ENCODE results near the gene GRN.

Gene GRN

DNA sequence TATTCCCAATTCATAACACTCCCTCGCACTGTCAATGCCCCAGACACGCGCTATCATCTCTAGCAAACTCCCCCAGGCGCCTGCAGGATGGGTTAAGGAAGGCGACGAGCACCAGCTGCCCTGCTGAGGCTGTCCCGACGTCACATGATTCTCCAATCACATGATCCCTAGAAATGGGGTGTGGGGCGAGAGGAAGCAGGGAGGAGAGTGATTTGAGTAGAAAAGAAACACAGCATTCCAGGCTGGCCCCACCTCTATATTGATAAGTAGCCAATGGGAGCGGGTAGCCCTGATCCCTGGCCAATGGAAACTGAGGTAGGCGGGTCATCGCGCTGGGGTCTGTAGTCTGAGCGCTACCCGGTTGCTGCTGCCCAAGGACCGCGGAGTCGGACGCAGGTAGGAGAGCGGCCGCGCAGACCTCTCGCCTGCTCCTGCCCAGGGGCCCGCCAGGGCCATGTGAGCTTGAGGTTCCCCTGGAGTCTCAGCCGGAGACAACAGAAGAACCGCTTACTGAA, at the start of gene GRN:
Gene GRN, plus strand, starts transcription at position 364 of the 515 bp plus-strand sequence. CDS start 3,863 bp downstream, outside the sequence.
- DNase-seq = peak; percentile 98

DNA sequence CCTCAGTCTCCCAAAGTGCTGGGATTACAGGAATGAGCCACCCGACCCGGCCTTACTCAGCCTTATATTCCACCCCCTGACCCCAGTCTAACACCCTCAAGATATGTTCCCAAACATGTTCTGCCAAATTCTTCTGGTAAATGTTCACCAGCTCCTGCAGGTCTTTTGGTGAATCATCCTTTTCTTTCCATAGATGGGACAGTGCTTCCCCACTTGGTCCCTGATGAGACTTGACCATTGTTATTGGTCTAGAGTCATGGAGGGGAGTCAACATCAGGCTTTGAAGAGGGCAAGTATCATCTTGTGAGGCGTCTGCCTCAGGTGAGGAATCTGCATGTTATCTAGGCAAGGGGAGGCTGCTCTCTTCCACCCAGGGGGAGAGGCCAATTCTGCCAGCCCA, 47.1 kb upstream of the GRN start:
- DNase-seq = no peak

DNA sequence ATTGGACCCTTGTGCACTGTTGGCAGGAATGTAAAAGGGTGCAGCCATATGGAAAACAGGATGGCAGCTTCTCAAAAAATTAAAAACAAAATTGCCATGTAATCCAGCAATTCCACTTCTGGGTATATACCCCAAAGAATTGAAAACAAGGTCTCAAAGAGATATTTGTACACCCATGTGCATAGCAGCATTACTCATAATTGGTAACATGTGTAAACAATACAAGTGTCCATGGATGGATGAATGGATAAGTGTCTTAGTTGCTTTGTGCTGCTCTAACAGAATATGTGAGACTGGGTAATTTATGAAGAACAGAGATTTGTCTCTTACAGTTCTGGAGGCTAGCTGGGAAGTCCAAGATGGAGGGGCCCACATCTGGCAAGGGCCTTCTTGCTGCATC, 40.5 kb upstream of the GRN start:
- no peak for DNase-seq

DNA sequence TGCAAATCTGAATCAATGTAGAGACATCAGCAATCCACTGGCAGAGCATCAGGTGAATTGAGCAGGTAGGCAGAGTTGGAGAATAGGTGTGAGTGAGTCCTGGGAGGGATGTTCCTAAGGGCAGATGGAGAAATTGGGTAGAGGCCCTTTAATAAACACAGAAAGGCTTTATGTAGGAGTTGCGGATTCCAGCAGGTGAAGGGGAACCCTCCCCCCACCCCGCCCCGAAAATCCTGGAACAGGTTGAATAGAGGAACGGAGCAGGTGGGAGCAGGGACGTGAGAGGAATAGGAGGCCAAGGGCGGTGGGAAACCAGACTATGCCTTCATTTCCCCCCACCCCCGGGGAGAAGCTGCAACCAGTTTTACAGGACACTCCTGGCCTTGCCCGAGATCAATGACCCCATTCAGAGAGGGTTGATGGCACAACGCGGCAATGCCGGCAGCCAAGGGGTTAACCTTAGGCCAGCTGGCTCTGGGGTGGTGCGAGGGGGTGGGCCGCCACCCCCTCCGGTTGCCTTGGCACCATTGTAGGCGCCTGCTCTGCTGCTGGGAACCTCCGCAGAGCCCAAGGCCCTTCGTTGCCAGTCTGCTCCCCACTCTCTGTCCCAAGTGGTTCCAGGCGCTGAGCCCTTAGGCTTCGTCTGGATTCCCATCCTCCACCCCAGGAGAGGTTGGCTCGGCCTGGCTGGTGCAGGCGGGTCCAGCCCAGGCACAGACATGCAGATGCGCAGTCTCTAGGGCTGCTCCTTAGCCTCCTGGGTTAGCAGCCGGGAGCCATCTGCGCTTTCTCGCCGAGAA, 37.5 kb upstream of the GRN start:
- no peak for DNase-seq

DNA sequence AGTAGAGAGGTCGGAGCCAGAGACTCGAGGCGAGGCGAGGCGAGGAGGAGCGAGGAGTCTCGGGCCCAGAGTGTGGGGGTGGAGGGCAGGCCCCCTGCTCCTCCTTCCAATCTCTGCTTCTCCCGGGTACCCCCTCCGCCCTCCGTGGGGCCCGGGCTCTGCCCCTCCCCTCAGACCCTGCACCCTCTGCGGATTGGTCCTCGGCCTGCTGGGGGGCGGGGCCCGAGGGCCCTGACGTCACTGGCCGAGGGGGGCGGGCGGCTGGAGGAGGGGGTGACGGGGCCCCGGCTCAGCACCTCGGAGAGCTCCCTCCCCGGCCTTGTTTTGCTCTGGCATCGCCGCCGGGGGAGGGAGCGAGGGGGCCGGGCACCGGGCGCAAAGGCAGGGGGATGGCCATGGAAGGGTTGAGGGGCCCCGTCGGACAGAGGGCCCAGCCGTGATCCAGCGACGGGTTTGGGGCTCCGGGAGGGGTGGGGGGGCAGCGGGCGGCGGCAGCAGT, 36.7 kb upstream of the GRN start, which contains the start of gene RUNDC3A:
Gene RUNDC3A, plus strand, starts transcription at position 282 of the 499 bp plus-strand sequence. CDS start 232 bp downstream, outside the sequence.
- peak; percentile 94 for DNase-seq

DNA sequence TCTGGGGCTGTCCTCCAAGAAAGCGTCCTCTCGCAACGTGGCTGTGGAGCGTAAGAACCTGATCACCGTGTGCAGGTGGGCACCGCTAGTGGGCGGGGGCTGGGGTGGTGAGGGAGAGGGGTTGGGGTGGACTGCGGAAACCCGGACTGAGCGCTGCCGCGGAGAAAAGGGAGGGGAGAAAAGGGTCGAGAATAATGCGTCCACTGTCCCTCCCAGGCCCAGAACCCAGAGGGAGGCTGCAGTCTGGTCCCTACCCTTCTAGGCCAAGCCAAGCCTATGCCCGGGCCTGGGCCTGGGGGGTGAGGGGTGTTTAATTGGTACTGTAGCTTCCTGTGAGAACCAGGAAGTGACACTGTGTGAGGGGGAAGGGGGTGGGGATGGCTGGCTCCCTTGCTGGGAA, 36.2 kb upstream of the GRN start:
- no peak for DNase-seq

DNA sequence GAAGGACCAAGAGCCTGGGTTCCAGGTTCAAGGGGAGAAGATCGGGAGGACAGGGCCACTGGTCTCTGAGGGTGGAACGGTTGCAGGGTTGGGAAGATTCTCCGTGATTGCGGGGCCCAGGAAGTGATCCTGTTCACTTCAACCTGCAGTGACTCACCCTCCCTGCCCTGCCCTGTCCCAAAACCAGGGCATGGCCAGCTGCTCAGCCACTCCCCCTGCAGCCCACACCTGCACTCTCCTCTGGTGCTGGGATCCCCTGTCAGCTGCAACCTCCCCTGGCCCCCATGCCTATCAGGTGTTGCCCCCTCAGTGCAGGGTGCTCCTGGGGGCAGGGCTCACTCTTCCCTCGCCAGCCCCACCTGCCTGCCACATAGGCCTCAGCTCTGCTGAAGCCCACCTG, 35.6 kb upstream of the GRN start:
- no peak for DNase-seq

DNA sequence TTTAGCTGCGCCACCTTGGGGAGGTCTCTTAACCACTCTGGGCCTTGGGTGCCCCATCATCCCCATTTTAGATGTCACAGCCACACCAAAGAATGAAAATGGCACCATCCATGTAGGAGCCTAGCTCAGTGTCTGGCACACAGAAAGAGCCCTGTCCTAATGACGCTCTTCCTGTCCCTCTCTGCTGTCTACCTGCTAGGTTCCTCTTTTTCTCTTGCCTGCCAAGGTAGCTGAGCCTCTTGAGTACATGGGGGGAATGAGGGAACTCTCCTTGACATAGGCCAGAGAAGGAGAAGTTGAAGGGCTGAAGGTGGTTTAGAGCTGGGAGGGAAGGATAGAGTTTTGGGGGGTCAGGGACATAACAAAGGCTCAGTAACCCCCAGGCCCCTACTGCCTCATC, 34.9 kb upstream of the GRN start:
- DNase-seq = no peak

DNA sequence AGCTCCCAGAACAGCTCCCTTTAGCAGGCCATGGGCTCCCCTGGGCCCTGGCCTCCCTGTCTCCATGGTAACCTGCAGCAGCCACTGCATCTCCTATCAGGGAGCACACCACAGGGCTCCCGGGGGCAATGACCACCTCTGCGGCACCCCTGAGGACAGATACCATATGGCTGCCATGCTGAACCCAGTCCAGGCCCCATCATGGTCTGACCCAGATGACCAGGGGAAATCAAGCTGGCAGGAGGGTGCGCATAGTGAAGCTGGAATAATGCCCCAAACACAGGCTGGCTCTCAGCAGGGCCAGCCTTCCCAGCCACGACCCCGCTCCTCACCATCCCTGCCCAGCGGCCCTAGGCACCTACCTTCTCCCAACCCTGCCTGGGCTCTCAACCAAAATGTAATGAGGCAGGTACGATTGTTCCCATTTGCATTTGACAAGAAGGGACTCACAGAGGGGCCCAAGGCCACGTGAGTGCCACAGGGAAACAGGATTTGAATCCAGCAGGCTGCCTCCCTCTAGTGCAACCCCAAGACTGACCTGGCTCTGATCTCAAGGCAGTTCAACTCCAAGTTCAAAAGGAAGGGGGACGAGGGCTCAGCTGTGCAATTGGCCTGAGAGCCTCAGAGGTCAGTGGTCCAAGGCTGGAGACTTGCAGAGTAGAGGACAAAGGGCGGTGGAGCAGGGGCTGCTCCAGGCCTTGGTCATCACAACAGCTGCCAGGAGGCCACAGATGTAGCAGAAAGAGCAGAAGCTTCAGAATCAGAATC, 34.3 kb upstream of the GRN start:
- DNase-seq = no peak

DNA sequence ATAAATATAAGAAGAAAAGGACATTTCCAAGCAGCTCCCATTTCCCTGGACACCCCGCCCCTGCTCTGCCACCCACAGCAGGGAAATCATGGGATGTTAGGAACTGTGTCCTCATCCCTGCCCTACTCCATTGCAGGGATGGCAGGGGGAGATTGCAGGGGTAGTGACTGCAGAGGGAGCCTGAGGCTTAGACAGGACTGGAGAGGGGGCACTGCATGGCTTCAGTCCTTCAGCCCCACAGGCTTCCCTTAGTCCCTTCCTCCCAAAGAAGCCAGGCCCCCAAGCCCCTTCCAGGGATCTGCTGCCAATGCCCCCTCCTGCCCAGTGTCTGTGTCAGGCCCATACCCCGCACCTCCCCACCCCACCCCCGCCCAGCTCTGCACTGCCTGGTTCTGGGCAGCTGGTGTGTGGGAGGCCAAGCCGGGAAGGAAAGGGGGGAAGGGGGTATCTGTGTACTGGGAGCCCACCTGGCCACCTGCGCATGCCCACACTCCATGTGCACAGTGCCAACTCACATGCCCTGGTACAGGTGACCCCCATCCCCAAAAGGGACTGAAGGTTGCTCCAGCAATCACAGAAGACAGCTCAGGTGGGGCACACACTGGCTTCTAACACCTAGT, 33.4 kb upstream of the GRN start:
- DNase-seq = no peak

DNA sequence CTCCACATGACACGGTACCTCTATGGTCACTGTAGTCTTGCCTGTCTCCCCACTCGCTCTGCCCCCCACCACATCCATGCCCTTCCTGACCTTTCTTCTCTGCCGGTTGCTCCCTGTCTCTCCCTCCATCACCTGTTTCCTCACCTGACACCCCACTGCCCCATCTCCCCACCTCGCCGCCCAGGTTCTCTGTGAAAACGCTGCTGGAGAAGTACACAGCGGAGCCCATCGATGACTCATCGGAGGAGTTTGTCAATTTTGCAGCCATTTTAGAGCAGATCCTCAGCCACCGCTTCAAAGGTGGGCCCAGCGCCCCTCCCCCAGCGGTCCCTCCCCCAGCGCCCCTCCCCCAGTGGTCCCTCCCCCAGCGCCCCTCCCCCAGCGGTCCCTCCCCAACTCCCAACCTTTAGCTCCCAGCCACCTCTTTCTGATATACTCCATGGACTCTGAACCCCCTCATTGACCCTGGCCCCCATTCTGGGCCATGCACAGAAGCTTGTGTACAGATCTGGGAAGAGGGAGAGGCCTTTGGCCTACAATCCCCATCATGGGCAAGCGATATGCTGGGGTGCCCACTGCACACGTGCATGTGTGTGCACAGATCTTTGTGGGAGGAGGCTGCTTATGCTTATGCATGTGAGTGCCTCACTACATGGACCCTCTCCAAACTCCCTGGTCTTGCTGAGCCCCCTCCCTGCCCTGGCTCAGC, 32.6 kb upstream of the GRN start:
- DNase-seq = no peak

DNA sequence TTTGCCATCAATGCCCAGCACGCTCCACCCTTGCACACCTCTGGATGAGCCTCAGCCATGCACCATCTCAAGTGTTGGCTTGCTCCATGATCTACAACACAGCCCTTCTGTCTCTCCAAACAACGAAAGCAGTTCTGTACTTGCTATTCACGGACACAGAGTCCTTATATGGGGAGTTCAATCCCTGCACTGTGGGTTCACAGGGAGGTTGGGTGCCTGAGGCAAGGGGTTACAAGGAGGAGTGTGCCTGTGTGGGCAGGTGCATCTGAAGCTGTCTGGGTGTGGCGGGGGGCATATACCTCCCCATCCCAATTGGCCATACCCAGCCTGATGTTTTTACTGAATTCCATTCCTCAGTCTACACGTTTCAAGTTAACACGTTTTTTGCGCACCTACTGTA, 31.1 kb upstream of the GRN start:
- DNase-seq = no peak

DNA sequence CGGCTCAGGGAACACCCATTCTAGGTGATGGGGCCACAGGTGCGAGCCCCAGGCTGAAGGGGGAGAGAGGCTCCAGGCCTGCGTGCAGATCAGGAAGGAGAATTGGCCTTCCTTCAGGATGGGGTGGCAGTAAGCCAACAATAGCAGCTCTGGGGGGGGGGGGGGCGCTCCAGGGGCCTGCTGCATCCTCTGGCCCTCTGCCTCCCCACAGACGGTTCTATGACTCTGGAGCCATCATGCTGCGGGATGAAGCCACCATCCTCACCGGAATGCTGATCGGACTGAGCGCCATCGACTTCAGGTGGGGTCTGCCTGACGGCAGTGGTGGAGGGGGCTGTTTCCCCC, 30.6 kb upstream of the GRN start:
- DNase-seq = no peak

DNA sequence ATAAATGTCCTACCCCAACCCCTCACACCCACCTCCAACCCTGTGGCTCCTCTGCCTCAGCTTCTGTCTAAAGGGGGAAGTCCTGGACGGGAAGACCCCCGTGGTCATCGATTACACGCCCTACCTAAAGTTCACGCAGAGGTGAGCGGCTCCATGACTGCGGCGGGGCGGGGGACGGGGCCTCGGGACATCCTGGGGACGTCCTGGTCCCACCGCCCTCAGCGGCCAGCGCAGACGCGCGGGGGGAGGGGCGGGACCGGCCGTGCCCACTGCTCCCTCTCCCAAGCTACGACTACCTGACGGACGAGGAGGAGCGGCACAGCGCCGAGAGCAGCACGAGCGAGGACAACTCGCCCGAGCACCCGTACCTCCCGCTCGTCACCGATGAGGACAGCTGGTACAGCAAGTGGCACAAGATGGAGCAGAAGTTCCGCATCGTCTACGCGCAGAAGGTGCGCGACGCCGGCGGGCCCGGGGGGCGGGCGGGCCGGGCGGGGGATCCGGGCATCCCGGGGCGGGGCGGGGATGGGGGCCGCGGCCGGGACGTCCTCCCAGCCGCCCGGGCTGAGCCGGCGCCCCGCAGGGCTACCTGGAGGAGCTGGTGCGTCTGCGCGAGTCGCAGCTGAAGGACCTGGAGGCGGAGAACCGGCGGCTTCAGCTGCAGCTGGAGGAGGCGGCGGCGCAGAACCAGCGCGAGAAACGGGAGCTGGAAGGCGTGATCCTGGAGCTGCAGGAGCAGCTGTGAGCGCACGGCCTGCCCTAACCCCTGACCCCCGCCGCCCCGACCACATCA, 30.0 kb upstream of the GRN start:
- DNase-seq = no peak

DNA sequence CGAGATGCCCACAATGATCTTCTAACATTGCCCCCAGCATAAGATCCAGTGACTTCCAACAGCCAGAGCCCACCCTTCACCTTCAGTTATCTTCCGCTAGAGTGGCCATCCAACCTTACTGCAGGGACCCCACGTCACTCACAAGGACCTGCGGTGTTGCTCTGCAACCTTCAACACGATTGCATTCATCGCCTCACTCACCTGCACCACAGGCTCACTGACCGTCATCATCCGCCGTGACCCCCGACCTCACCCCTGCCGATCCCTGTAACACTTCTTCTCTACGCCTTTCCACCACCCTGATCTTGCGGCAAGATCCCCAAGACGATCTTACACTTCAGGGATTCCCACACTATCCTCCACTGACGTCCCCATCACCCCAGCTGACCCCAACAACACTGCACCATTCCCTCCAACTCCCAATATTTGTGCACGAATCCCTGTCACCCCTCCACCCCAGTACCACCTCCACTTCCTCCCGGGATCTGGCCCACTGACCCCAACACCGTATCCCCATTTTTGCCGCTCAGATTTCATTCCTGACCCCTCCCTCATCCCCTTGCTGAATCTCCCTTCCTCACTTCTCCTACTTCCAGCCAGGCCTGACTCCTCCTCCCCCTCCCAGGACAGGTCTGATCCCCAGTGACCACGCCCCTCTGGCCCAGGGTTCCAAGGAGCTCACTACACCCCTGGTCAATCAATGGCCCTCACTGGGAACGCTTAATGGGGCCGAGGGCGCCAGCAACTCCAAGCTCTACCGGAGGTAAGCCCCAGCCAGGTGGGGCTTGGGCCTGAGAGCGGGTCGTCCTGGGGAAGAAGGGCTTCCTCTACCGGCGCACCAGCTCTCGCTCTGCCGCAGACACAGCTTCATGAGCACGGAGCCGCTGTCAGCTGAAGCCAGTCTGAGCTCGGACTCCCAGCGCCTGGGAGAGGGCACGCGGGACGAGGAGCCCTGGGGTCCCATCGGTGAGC, 29.1 kb upstream of the GRN start:
- no peak for DNase-seq

DNA sequence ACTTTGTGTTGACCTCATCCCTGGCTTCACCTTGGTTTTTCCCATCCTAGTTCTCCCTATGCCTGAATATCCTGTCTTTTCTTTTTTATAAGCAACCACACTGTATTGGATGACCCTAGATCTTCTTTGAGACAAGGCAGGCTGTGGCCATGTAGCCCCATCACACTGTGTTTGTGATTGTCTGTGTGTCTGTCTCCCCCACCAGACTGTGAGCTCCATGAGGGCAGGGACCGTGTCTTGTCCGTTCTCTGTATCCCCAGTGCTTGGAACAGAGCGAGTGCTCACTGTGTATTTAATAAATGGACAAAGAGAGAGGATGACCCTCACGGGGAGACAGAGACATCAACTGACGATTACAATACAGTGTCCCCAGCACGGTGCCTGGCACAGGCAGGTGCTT, 27.6 kb upstream of the GRN start:
- no peak for DNase-seq

DNA sequence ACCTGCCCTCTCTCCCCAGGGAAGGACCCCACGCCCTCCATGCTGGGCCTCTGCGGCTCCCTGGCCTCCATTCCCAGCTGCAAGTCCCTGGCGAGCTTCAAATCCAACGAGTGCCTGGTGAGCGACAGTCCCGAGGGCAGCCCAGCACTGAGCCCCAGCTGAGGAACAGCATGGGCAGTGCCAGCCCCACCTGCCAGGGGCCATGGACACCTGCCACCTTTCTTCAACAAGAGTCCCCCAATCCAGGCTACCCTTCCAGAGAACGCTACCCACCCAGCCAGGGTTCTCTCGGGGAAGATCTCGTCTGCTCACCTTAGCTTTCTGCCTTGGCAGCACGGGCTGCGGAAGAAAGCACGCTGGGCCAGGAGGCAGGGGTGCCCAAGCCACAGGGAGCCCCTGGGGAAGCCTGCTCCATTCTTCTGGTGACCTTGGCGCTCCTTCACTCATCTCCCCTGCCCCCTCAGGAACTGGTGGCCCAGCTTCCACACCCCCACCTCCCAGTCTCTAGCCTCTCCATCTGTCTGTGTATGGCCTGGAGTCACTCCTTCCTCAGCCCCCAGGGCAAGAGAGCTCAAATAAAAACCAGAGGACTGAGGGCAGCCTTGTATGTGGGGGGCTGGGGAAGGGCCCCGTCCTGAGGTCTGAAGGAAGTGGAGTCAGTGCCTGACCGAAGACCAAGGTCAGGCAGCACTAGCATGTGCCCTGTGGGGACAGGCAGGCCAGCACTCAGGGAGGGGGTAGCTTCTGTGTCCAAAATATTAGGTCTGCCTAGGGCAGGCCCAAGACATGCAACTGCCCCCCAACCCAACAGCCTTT, 26.8 kb upstream of the GRN start:
- no peak for DNase-seq

DNA sequence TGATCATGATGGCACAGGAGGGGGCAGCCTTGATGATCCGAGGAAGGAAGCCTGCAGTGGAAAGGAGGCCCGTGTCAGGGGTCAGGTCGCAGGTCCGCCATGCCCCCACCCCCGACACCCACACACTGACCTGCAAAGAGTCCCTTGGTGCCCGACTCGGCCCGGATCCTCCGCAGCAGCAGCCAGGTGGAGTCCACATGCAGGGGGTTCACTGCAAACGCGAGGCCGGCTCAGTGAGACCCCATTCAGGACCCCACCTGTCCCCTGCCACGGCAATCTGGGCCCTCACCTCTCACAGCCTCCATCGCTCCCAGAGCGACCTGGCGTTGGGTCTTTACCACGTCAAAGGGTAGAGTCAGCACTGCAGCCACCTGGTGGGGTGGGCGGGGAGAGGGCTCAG, 25.0 kb upstream of the GRN start:
- DNase-seq = no peak

DNA sequence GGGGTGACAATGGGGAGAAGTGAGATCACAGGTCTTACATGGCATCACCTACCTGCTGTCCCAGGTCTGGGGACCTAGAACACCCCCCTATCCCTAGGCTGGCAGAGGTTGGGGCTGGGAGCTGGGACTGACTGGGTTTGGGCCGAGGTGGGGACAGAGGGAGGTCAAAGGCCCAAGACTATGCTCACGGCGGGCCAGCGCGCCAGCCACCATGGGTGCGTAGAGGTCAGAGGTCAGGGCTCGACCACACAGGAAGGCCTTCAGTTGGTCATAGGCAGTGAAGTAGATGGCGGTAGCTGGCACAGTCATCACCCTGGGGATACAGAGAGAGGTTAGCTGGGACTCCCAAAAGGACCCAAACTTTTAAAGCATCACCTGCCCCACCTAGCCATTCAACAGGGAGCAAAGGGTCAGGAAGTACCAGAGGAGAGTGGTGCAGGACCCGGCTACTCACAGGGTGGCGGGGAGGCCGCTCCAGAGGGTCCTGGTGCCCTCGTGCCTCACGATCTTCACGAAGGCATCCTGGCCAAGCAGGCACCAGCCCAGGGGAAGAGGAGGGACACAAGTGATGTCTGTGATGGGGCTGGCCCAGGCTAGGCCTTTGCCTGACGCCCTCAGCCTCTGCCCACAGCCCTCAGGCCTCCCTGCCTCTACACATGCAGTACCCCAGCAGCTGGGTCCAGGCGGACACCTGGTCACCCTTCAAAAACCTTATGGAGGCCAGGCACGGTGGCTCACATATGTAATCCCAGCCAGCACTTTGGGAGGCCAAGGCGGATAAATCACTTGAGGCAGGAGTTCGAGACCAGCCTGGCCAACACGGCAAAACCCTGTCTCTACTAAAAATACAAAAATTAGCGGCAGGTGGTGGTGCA, 23.6 kb upstream of the GRN start:
- no peak for DNase-seq

All from right hindlimb (tissue), 1 donor.